NCI-H2029 treated with DMSO at 0.1 percent for 48 hours (cell line): ENCODE measurements around the gene MAP3K7CL.
"Not testable (repeated sequence)": the region's sequence is repeated elsewhere in the genome, so short reads cannot be mapped to it uniquely, and the experiment has no call there.

Experiments
- DNase-seq: peaks from one replicate; lab custom pipeline; 2025; lab: John Stamatoyannopoulos, UW

MAP3K7CL gene

GRCh38 chr21:29133796-29134195, 3.4 kb downstream of the MAP3K7CL start:
- DNase-seq, result no peak

- DNase-seq, result no peak
These were observed 5.0 kb downstream of the MAP3K7CL start for GRCh38 chr21:29135481-29135880.

GRCh38 chr21:29136033-29136432, 5.6 kb downstream of the MAP3K7CL start:
- DNase-seq, result no peak

- no peak for DNase-seq
These were observed 14.4 kb downstream of the MAP3K7CL start for GRCh38 chr21:29144736-29145353.

- no peak for DNase-seq
These were observed 14.9 kb downstream of the MAP3K7CL start for GRCh38 chr21:29145354-29145782.

- no peak for DNase-seq
These were observed 15.5 kb downstream of the MAP3K7CL start for GRCh38 chr21:29145852-29146453.

GRCh38 chr21:29146726-29147125, 16.3 kb downstream of the MAP3K7CL start:
- no peak for DNase-seq

GRCh38 chr21:29148530-29148929, 18.1 kb downstream of the MAP3K7CL start:
- DNase-seq, result no peak

- no peak for DNase-seq
These were observed 19.5 kb downstream of the MAP3K7CL start for GRCh38 chr21:29149808-29150425.

- DNase-seq, result no peak
These were observed 21.5 kb downstream of the MAP3K7CL start for GRCh38 chr21:29151931-29152330.

GRCh38 chr21:29152916-29153315, 22.5 kb downstream of the MAP3K7CL start:
- DNase-seq, result no peak

- no peak for DNase-seq
These were observed 23.8 kb downstream of the MAP3K7CL start for GRCh38 chr21:29154270-29154669.

- DNase-seq, result no peak
These were observed 24.9 kb downstream of the MAP3K7CL start for GRCh38 chr21:29155118-29155932.

- DNase-seq, result no peak
These were observed 25.5 kb downstream of the MAP3K7CL start for GRCh38 chr21:29155933-29156260.

- no peak for DNase-seq
These were observed 26.6 kb downstream of the MAP3K7CL start for GRCh38 chr21:29157080-29157479.

GRCh38 chr21:29159842-29160241, 29.4 kb downstream of the MAP3K7CL start:
- DNase-seq, result no peak

GRCh38 chr21:29162825-29163224, 32.4 kb downstream of the MAP3K7CL start:
- not testable (repeated sequence) for DNase-seq

GRCh38 chr21:29163341-29164115, 33.1 kb downstream of the MAP3K7CL start:
- no peak for DNase-seq

GRCh38 chr21:29164323-29164942, 34.0 kb downstream of the MAP3K7CL start:
- no peak for DNase-seq

- DNase-seq, result no peak
These were observed 35.9 kb downstream of the MAP3K7CL start for GRCh38 chr21:29166323-29166722.

GRCh38 chr21:29166853-29167252, 36.4 kb downstream of the MAP3K7CL start:
- no peak for DNase-seq

- DNase-seq, result not testable (repeated sequence)
These were observed 37.0 kb downstream of the MAP3K7CL start for GRCh38 chr21:29167481-29167880.
